Purkinje cell (primary cell): ENCODE results near the gene SAP130. TPM values are rescaled to one million over a fixed set of nuclear protein-coding genes. Genes with fewer than 3 reads are reported as not detected.

Experiments
- polyA plus RNA-seq: library from polyadenylated mRNA; unstranded; fragments of >200 nt; fragmentation: Nextera tagmentation; gene quantifications from 2 replicates; pipeline ENCODE4 v1.2.1, GENCODE V29; 2014

The SAP130 gene
- polyA plus RNA-seq: 5.7 and 6.2 TPM in 2 replicates

GRCh38 chr2:128027801-128028667 is at the start of gene SAP130:
Gene SAP130 (minus strand): TSS chr2:128028059. CDS start chr2:128026292, 1,767 bp downstream.

Other genes starting within 250 kb of the SAP130 start
- gene WDR33, start 216.9 kb downstream of the SAP130 start, polyA plus RNA-seq: 48.4 and 50.4 TPM in 2 replicates
- gene POLR2D, start 169.9 kb downstream of the SAP130 start, polyA plus RNA-seq: 7.7 and 10.2 TPM in 2 replicates
- gene AMMECR1L, start 142.1 kb downstream of the SAP130 start, polyA plus RNA-seq: 5.0 and 5.2 TPM in 2 replicates
- 6.9 and 9.8 TPM in 2 replicates for gene UGGT1, start 63.1 kb upstream of the SAP130 start, polyA plus RNA-seq